Measurements from ENCODE around the gene SPATA24.
"Not testable (repeated sequence)": the region's sequence is repeated elsewhere in the genome, so short reads cannot be mapped to it uniquely, and the experiment has no call there.

The SPATA24 gene

GRCh38 chr5:139416651-139417050, 12.8 kb upstream of the SPATA24 start:
- Histone ChIP-seq H3K4me1 (ENCODE audit: control insufficient read depth, insufficient read depth, low read length, poor library complexity, severe bottlenecking) (peaks cover 9% of the 10 kb centered on the region), H3K27ac (ENCODE audit: insufficient read depth, low read length, poor library complexity, severe bottlenecking) (no peak overlapping the region), H3K4me3 (ENCODE audit: insufficient read depth, low read depth, low read length, poor library complexity, severe bottlenecking) (no peak overlapping the region), H3K36me3 (ENCODE audit: control insufficient read depth, insufficient read depth, low read length) (peaks cover 10% of the 10 kb centered on the region), H3K27me3 (replicated peaks; ENCODE audit: control insufficient read depth, insufficient read depth, low read length, poor library complexity, severe bottlenecking) (no peaks in the 10 kb centered on the region), H3K9me3 (ENCODE audit: control insufficient read depth, low read length) (no peaks in the 10 kb centered on the region)
- DNase-seq: no peak

DNA sequence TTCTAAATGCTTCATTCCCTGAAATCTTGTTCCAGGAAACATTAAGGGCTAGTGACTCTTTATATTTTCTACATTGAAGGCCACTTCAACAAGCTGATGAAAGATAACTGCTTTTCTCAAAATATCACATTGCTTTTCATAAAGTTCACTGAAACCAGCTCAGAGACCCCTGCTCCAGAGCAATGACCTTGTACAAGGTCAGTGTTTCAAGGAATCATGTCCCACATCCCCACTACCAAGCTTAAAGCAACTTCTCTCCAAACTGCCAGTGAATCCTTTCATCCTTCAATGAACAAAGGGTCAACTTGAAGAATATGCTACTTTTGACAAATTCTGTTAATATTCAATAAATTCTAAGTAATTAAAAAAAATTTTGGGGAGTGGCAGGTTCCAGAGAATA, 12.0 kb upstream of the SPATA24 start:
- H3K27ac ChIP-seq (ENCODE audit: insufficient read depth, low read length, poor library complexity, severe bottlenecking): no peak overlapping the region
- no peak for DNase-seq
- no peak overlapping the region for H3K4me3 ChIP-seq (ENCODE audit: insufficient read depth, low read depth, low read length, poor library complexity, severe bottlenecking)
- H3K4me1 ChIP-seq (ENCODE audit: control insufficient read depth, insufficient read depth, low read length, poor library complexity, severe bottlenecking): peaks cover 9% of the 10 kb centered on the region
- H3K9me3 ChIP-seq (ENCODE audit: control insufficient read depth, low read length): no peaks in the 10 kb centered on the region
- no peaks in the 10 kb centered on the region for H3K27me3 ChIP-seq (replicated peaks; ENCODE audit: control insufficient read depth, insufficient read depth, low read length, poor library complexity, severe bottlenecking)
- peaks cover 10% of the 10 kb centered on the region for H3K36me3 ChIP-seq (ENCODE audit: control insufficient read depth, insufficient read depth, low read length)

- H3K9me3 ChIP-seq (ENCODE audit: control insufficient read depth, low read length): no peaks in the 10 kb centered on the region
- H3K4me3 ChIP-seq (ENCODE audit: insufficient read depth, low read depth, low read length, poor library complexity, severe bottlenecking): no peak overlapping the region
- H3K27ac ChIP-seq (ENCODE audit: insufficient read depth, low read length, poor library complexity, severe bottlenecking): no peak overlapping the region
- peaks cover 10% of the 10 kb centered on the region for H3K36me3 ChIP-seq (ENCODE audit: control insufficient read depth, insufficient read depth, low read length)
- H3K4me1 ChIP-seq (ENCODE audit: control insufficient read depth, insufficient read depth, low read length, poor library complexity, severe bottlenecking): peaks cover 9% of the 10 kb centered on the region
- DNase-seq: no peak
- no peaks in the 10 kb centered on the region for H3K27me3 ChIP-seq (replicated peaks; ENCODE audit: control insufficient read depth, insufficient read depth, low read length, poor library complexity, severe bottlenecking)
Observed at GRCh38 chr5:139415221-139415861, 11.5 kb upstream of the SPATA24 start.

- H3K27ac ChIP-seq (ENCODE audit: insufficient read depth, low read length, poor library complexity, severe bottlenecking): peak overlapping the region; percentile 11
- peaks cover 9% of the 10 kb centered on the region for H3K4me1 ChIP-seq (ENCODE audit: control insufficient read depth, insufficient read depth, low read length, poor library complexity, severe bottlenecking)
- H3K9me3 ChIP-seq (ENCODE audit: control insufficient read depth, low read length): no peaks in the 10 kb centered on the region
- DNase-seq: no peak
- H3K4me3 ChIP-seq (ENCODE audit: insufficient read depth, low read depth, low read length, poor library complexity, severe bottlenecking): no peak overlapping the region
- H3K27me3 ChIP-seq (replicated peaks; ENCODE audit: control insufficient read depth, insufficient read depth, low read length, poor library complexity, severe bottlenecking): no peaks in the 10 kb centered on the region
- peaks cover 9% of the 10 kb centered on the region for H3K36me3 ChIP-seq (ENCODE audit: control insufficient read depth, insufficient read depth, low read length)
Observed at GRCh38 chr5:139414581-139415130, 10.8 kb upstream of the SPATA24 start.

GRCh38 chr5:139413963-139414362, 10.1 kb upstream of the SPATA24 start:
- no peak overlapping the region for H3K27ac ChIP-seq (ENCODE audit: insufficient read depth, low read length, poor library complexity, severe bottlenecking)
- no peaks in the 10 kb centered on the region for H3K9me3 ChIP-seq (ENCODE audit: control insufficient read depth, low read length)
- peaks cover 4% of the 10 kb centered on the region for H3K36me3 ChIP-seq (ENCODE audit: control insufficient read depth, insufficient read depth, low read length)
- H3K4me3 ChIP-seq (ENCODE audit: insufficient read depth, low read depth, low read length, poor library complexity, severe bottlenecking): no peak overlapping the region
- DNase-seq: no peak
- peaks cover 9% of the 10 kb centered on the region for H3K4me1 ChIP-seq (ENCODE audit: control insufficient read depth, insufficient read depth, low read length, poor library complexity, severe bottlenecking)
- H3K27me3 ChIP-seq (replicated peaks; ENCODE audit: control insufficient read depth, insufficient read depth, low read length, poor library complexity, severe bottlenecking): no peaks in the 10 kb centered on the region

DNA sequence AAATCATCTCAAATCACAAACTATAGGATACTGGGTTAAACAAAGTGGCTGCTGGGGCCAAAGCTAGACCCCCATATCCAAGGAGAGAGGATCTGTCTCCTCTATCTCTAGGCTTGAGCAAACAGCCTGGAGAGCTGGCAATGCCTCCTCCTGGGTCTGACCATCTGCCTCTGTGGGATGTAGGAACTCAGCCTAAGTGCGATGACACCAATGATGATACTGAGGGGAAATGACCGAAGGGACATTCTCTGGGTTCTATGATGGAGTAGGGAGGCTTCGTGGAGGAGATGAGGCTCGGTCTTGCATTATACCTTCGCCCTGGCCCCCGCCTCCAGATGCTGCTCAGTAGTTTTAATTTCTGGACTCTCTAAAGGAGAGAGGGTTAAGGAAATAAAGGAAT, 9.3 kb upstream of the SPATA24 start:
- H3K36me3 ChIP-seq (ENCODE audit: control insufficient read depth, insufficient read depth, low read length): no peaks in the 10 kb centered on the region

GRCh38 chr5:139410993-139411828, 7.3 kb upstream of the SPATA24 start:
- Histone ChIP-seq H3K36me3 (ENCODE audit: control insufficient read depth, insufficient read depth, low read length) (no peaks in the 10 kb centered on the region), H3K9me3 (ENCODE audit: control insufficient read depth, low read length) (no peaks in the 10 kb centered on the region), H3K27ac (ENCODE audit: insufficient read depth, low read length, poor library complexity, severe bottlenecking) (no peak overlapping the region), H3K4me1 (ENCODE audit: control insufficient read depth, insufficient read depth, low read length, poor library complexity, severe bottlenecking) (peaks cover 9% of the 10 kb centered on the region), H3K27me3 (replicated peaks; ENCODE audit: control insufficient read depth, insufficient read depth, low read length, poor library complexity, severe bottlenecking) (no peaks in the 10 kb centered on the region), H3K4me3 (ENCODE audit: insufficient read depth, low read depth, low read length, poor library complexity, severe bottlenecking) (no peak overlapping the region)
- no peak for DNase-seq

More for the DNA sequence above, 9.3 kb upstream of the SPATA24 start:
- H3K4me3 ChIP-seq (ENCODE audit: insufficient read depth, low read depth, low read length, poor library complexity, severe bottlenecking): no peak overlapping the region
- H3K4me1 ChIP-seq (ENCODE audit: control insufficient read depth, insufficient read depth, low read length, poor library complexity, severe bottlenecking): peaks cover 9% of the 10 kb centered on the region
- H3K27ac ChIP-seq (ENCODE audit: insufficient read depth, low read length, poor library complexity, severe bottlenecking): no peak overlapping the region
- H3K9me3 ChIP-seq (ENCODE audit: control insufficient read depth, low read length): no peaks in the 10 kb centered on the region
- no peak for DNase-seq
- no peaks in the 10 kb centered on the region for H3K27me3 ChIP-seq (replicated peaks; ENCODE audit: control insufficient read depth, insufficient read depth, low read length, poor library complexity, severe bottlenecking)

DNA sequence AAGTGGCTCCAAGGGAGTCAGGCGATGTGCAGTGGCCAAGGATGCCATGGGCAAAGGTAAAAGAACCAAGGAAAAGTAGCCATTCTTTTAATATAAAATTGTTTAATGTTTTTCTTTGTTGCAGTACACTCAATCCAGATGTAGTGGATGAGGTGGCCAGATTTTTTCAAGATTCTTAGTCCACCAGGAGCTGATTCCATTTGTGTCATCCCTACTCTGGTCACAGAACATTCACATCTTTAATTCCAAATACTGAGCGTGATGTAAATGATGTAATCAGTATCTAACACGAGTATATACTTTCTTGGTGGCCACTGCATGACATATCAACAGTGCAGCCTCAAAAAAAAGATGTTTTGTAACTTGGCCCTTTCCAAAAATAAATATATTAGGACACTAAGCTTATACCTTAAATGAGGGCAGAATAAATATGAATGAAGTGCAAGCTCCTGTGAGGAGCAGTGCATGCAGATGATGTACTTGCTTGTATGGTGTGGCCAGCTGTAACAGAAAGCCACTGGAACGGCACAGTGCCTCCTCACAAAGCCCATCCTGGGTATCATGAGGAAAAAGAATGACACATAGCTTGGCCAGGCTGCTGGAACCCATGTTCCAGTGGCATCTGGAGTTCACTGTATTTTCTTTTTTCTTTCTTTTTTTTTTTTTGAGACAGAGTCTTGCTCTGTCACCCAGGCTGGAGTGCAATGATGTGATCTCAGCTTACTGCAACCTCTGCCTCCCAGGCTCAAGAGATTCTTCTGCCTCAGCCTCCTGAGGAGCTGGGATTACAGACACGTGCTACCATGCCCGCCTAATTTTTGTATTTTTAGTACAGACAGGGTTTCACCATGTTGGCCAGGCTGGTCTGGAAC, 6.5 kb upstream of the SPATA24 start:
- peaks cover 6% of the 10 kb centered on the region for H3K4me1 ChIP-seq (ENCODE audit: control insufficient read depth, insufficient read depth, low read length, poor library complexity, severe bottlenecking)
- no peaks in the 10 kb centered on the region for H3K9me3 ChIP-seq (ENCODE audit: control insufficient read depth, low read length)
- no peak for DNase-seq
- no peak overlapping the region for H3K27ac ChIP-seq (ENCODE audit: insufficient read depth, low read length, poor library complexity, severe bottlenecking)
- no peaks in the 10 kb centered on the region for H3K36me3 ChIP-seq (ENCODE audit: control insufficient read depth, insufficient read depth, low read length)
- H3K4me3 ChIP-seq (ENCODE audit: insufficient read depth, low read depth, low read length, poor library complexity, severe bottlenecking): no peak overlapping the region
- H3K27me3 ChIP-seq (replicated peaks; ENCODE audit: control insufficient read depth, insufficient read depth, low read length, poor library complexity, severe bottlenecking): no peaks in the 10 kb centered on the region

DNA sequence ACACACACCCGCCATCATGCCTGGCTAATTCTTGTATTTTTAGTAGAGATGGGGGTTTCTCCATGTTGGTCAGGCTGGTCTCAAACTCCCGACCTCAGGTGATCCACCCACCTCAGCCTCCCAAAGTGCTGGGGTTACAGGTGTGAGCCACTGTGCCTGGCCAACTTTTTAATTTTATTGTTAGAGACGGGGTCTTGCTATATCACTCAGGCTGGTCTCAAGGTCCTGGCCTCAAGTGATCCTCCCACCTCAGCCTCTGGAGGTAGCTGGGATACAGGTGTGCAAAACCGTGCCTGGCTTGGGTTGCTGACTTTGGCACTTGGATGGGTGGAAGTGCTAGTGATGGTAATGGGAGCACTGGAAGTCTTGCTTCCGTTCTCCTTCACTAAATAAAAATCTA, 5.2 kb upstream of the SPATA24 start:
- DNase-seq; H3K27ac ChIP-seq (ENCODE audit: insufficient read depth, low read length, poor library complexity, severe bottlenecking); H3K9me3 ChIP-seq (ENCODE audit: control insufficient read depth, low read length); H3K4me1 ChIP-seq (ENCODE audit: control insufficient read depth, insufficient read depth, low read length, poor library complexity, severe bottlenecking); H3K36me3 ChIP-seq (ENCODE audit: control insufficient read depth, insufficient read depth, low read length); H3K4me3 ChIP-seq (ENCODE audit: insufficient read depth, low read depth, low read length, poor library complexity, severe bottlenecking); H3K27me3 ChIP-seq (replicated peaks; ENCODE audit: control insufficient read depth, insufficient read depth, low read length, poor library complexity, severe bottlenecking): not testable (repeated sequence)

Measured in effector memory CD4-positive, alpha-beta T cell (primary cell).